Renal cortex interstitium (tissue), 15 donors: Measurements from ENCODE around the gene SYNE4. TPM values are rescaled to one million over a fixed set of nuclear protein-coding genes. Genes with fewer than 3 reads are reported as not detected.
"Not testable (repeated sequence)": the region's sequence is repeated elsewhere in the genome, so short reads cannot be mapped to it uniquely, and the experiment has no call there.

Experiments used
- DNase-seq, 11 donors: peaks; one replicate each; pipeline ENCODE4 v3.0.0-alpha.2; 2013; ENCODE audit warnings: low read depth in 9 of 11, low spot score in 4 of 11; ENCODE audit errors: extremely low read depth in 1 of 11
- long read RNA-seq, 16 experiments: transcript quantifications; one replicate each; lab custom pipeline, GENCODE V29; 2026
- polyA plus RNA-seq, 3 donors: library from polyadenylated mRNA; unstranded; fragments of 120-200 nt; gene quantifications; one replicate each; pipeline ENCODE4 v1.2.1, GENCODE V29; 2013; ENCODE audit not compliant: insufficient read length in 3 of 3

SYNE4 gene
- polyA plus RNA-seq = 10 to 100 TPM in 2 of 3 donors, 1 to 10 TPM in 1; 9.8 to 16.4 (median 11.8) TPM
- long read RNA-seq, donor 1, partial matches to known transcripts = 0 of 4 reads
- long read RNA-seq, donor 1, other reads (novel, unspliced or antisense) = 0 of 4 reads
- long read RNA-seq, donor 2 = 0 reads
- long read RNA-seq, donor 3, partial matches to known transcripts = 0 of 4 reads
- long read RNA-seq, donor 3, other reads (novel, unspliced or antisense) = 0 of 4 reads
- long read RNA-seq, donor 4 = 0 reads
- long read RNA-seq, donor 5, partial matches to known transcripts = 0 of 2 reads
- long read RNA-seq, donor 5, other reads (novel, unspliced or antisense) = 0 of 2 reads
- long read RNA-seq, donor 6, partial matches to known transcripts = 0 of 1 reads
- long read RNA-seq, donor 6, other reads (novel, unspliced or antisense) = 0 of 1 reads
- long read RNA-seq, donor 7, partial matches to known transcripts = 0 of 2 reads
- long read RNA-seq, donor 7, other reads (novel, unspliced or antisense) = 0 of 2 reads
- long read RNA-seq, donor 8, partial matches to known transcripts = 0 of 2 reads
- long read RNA-seq, donor 8, other reads (novel, unspliced or antisense) = 0 of 2 reads
- long read RNA-seq, donor 9, partial matches to known transcripts = 0 of 2 reads
- long read RNA-seq, donor 9, other reads (novel, unspliced or antisense) = 0 of 2 reads
- long read RNA-seq, donor 10, partial matches to known transcripts = 0 of 2 reads
- long read RNA-seq, donor 10, other reads (novel, unspliced or antisense) = 0 of 2 reads
- long read RNA-seq, donor 11 = 0 reads
- long read RNA-seq, donor 12, partial matches to known transcripts = 0 of 1 reads
- long read RNA-seq, donor 12, other reads (novel, unspliced or antisense) = 0 of 1 reads
- long read RNA-seq, donor 13, transcript SYNE4-201 (8 exons, 1,365 nt) = major isoform, 5 of 6 reads
- long read RNA-seq, donor 13, partial matches to known transcripts = 0 of 6 reads
- long read RNA-seq, donor 13, other reads (novel, unspliced or antisense) = 0 of 6 reads
- long read RNA-seq, donor 14, partial matches to known transcripts = 0 of 1 reads
- long read RNA-seq, donor 14, other reads (novel, unspliced or antisense) = 0 of 1 reads
- long read RNA-seq, donor 15 = 0 reads
- long read RNA-seq, donor 16, partial matches to known transcripts = 0 of 4 reads
- long read RNA-seq, donor 16, other reads (novel, unspliced or antisense) = 0 of 4 reads

- peak in 3 of 11 donors; percentile 56 to 67 (median 58) for DNase-seq
Observed at GRCh38 chr19:36008336-36008978, at the start of gene SYNE4. TSS of gene SYNE4 (minus strand) at chr19:36008813. CDS start at chr19:36008681, 132 bp downstream.

GRCh38 chr19:36054733-36055686 is 46.4 kb upstream of the SYNE4 start, which contains the start of gene WDR62:
TSS of gene WDR62 (plus strand) at chr19:36054897. CDS start at chr19:36054972, 75 bp downstream.
- peak in 6 of 11 donors; percentile 85 to 91 (median 88) for DNase-seq

- peak; percentile 98 to 100 (median 99) for DNase-seq
Observed at GRCh38 chr19:36054119-36054732, 45.6 kb upstream of the SYNE4 start, which contains the start of gene THAP8. TSS of gene THAP8 (minus strand) at chr19:36054285. CDS start at chr19:36054217, 68 bp downstream.

- no peak for DNase-seq
Observed at GRCh38 chr19:36051637-36052036, 43.0 kb upstream of the SYNE4 start.

GRCh38 chr19:36051236-36051635 is 42.6 kb upstream of the SYNE4 start:
- no peak for DNase-seq

- no peak for DNase-seq
Observed at GRCh38 chr19:36049080-36049698, 40.6 kb upstream of the SYNE4 start.

- no peak for DNase-seq
Observed at GRCh38 chr19:36047835-36048234, 39.2 kb upstream of the SYNE4 start.

- DNase-seq = no peak
Observed at GRCh38 chr19:36046443-36047050, 37.9 kb upstream of the SYNE4 start.

GRCh38 chr19:36043952-36044351 is 35.3 kb upstream of the SYNE4 start:
- no peak for DNase-seq

GRCh38 chr19:36041831-36042230 is 33.2 kb upstream of the SYNE4 start:
- peak in 4 of 11 donors; percentile 43 to 69 (median 54) for DNase-seq

- not testable (repeated sequence) for DNase-seq
Observed at GRCh38 chr19:36041092-36041491, 32.5 kb upstream of the SYNE4 start.

GRCh38 chr19:36040495-36040894 is 31.9 kb upstream of the SYNE4 start:
- DNase-seq = no peak

- DNase-seq = peak in 4 of 11 donors; percentile 59 to 68 (median 62)
Observed at GRCh38 chr19:36032251-36033104, 23.9 kb upstream of the SYNE4 start, which contains the start of gene CLIP3. TSS of gene CLIP3 (minus strand) at chr19:36032873. CDS start at chr19:36032357, 516 bp downstream.

GRCh38 chr19:36031308-36031707 is 22.7 kb upstream of the SYNE4 start:
- no peak for DNase-seq
